GM11168 (cell line): ENCODE measurements around the gene RBKS.

Experiments
- in situ Hi-C: fragments of 300-500 bp; cut with MboI; formaldehyde crosslinking; loops from one replicate; pipeline ENCODE4 v1.12.0; 2022; ENCODE audit warnings: low sequenced_read_pairs; ENCODE audit not compliant: unreplicated experiment

RBKS gene

GRCh38 chr2:27839022-27839618, 51.1 kb downstream of the RBKS start:
- in situ Hi-C loops = no loop called here

GRCh38 chr2:27838502-27838901, 51.7 kb downstream of the RBKS start:
- in situ Hi-C loops = no loop called here

GRCh38 chr2:27833931-27834330, 56.3 kb downstream of the RBKS start:
- in situ Hi-C loops = no loop called here

- in situ Hi-C loops = no loop called here
These were observed 57.8 kb downstream of the RBKS start for GRCh38 chr2:27832396-27832795.

- in situ Hi-C loops = no loop called here
These were observed 58.7 kb downstream of the RBKS start for GRCh38 chr2:27831279-27832050.

- in situ Hi-C loops = no loop called here
These were observed 59.5 kb downstream of the RBKS start for GRCh38 chr2:27830656-27831055.

- in situ Hi-C loops = no loop called here
These were observed 60.4 kb downstream of the RBKS start for GRCh38 chr2:27829791-27830190.

GRCh38 chr2:27828305-27828704, 61.9 kb downstream of the RBKS start:
- in situ Hi-C loops = no loop called here

- in situ Hi-C loops = no loop called here
These were observed 65.8 kb downstream of the RBKS start for GRCh38 chr2:27824401-27824800.

- in situ Hi-C loops = no loop called here
These were observed 66.6 kb downstream of the RBKS start for GRCh38 chr2:27823569-27823968.

- in situ Hi-C loops = no loop called here
These were observed 67.1 kb downstream of the RBKS start for GRCh38 chr2:27823135-27823534.

- in situ Hi-C loops = no loop called here
These were observed 68.1 kb downstream of the RBKS start for GRCh38 chr2:27822049-27822448.

- in situ Hi-C loops = no loop called here
These were observed 74.2 kb downstream of the RBKS start for GRCh38 chr2:27815860-27816438.

- in situ Hi-C loops = no loop called here
These were observed 75.4 kb downstream of the RBKS start for GRCh38 chr2:27814758-27815157.

- in situ Hi-C loops = no loop called here
These were observed 78.4 kb downstream of the RBKS start for GRCh38 chr2:27811768-27812167.

- in situ Hi-C loops = no loop called here
These were observed 79.7 kb downstream of the RBKS start for GRCh38 chr2:27810455-27810854.

- in situ Hi-C loops = no loop called here
These were observed 80.4 kb downstream of the RBKS start for GRCh38 chr2:27809761-27810241.

- in situ Hi-C loops = no loop called here
These were observed 81.2 kb downstream of the RBKS start for GRCh38 chr2:27808984-27809383.

GRCh38 chr2:27808418-27808817, 81.8 kb downstream of the RBKS start:
- in situ Hi-C loops = no loop called here

- in situ Hi-C loops = no loop called here
These were observed 82.7 kb downstream of the RBKS start for GRCh38 chr2:27807476-27807875.

- in situ Hi-C loops = no loop called here
These were observed 83.7 kb downstream of the RBKS start for GRCh38 chr2:27806311-27807059.
